Raji (cell line): Measurements from ENCODE around the gene LRRC9.

Experiments
- POLR2A ChIP-seq: IDR thresholded peaks from 2 replicates; pipeline ENCODE4 v1.6.1; 2011; ENCODE audit warnings: low read depth, low read length, control low read depth; ENCODE audit not compliant: insufficient read depth

LRRC9 gene

DNA sequence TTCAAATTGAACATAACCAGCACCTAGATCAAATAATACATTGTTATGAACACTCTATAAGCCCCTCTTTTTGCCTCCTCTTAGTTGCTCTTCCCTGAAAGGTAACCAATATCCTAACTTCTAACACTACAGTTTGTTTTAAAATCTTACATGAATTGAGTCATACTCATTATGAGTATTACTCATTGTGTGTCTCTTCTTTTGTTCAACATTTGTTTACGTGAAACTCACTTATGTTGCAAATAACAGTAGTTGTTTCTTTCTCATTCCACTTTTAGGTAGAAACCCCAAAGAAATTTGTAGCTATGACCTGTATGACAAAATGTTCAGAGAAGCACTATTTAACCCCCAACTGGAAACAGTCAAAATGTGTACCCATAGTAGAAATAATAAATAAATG lies 6.6 kb downstream of the LRRC9 start:
- no peak for TF ChIP-seq POLR2A

DNA sequence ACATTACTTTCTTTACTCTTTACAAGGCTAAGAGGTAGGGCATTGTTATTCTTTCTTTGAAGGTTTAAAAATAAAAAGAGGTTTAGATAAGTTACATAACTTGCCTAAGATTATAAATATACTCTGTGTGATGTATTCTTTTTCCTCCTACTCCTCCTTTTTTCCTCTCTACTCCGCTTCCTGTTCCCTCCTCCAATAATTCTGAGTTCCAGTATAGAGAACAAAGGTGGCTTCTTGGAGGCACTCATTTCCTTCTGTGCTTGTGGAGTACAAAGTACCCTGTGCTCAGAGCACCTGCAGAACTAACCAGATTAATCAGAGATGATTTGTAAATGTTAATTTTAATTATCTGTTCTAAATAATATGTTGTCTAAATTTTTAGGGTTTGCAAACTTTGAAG lies 11.3 kb downstream of the LRRC9 start:
- no peak for TF ChIP-seq POLR2A

DNA sequence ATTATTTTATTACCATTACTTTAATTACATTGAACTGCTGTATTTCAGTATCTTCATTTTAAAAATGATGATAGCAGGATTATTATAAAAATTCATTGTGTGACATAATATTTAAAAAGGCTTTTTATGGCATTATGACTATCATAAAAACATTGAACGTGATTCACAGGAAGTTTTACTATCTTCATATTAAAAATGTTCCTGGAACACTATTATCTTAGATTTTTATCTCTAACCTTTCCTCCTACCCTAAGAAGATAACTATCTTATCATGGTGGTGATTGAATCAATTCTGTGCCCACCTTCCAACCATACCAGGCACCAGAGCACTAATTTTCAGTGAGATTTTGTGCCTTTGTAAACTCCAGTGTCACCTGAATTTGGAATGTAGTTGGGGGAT lies 16.2 kb downstream of the LRRC9 start:
- TF ChIP-seq POLR2A, result no peak

DNA sequence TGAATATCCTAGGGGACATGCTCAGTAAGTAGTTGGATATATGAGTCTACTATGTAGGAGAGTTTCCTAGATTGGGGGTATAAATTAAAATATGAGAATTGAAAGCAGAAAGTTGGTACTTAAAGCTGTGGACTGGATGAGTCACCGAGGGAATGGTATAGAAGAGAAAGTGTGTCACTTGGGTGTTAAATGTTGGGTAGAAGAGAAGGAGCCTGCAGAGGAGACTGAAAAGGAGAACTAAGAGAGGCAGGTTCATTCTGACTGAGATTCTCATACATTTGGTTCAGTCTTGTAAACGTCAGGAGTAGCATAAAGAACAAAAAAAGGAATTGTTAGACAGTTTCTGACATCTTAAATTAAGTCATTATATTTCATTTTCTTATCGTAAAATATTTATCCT lies 19.9 kb downstream of the LRRC9 start:
- no peak for TF ChIP-seq POLR2A

DNA sequence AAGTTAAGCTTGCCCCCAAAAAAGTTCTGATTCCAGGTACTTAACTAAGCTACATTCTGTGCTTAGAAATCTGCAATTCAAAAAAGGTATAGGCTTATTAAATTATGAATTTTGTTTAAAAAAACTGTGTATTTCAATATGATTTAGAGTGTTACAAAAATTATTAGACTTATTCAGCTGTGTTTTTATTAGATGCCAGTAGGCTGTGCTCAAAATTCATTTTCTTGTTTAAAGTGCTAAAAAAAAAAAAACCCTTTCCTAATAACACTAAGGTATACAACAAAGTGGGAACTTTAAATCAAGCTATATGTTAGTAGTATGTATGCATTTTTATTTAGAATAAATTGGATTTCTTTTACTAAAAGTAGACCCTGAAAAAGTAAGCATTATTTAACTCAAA lies 25.0 kb downstream of the LRRC9 start:
- no peak for TF ChIP-seq POLR2A

DNA sequence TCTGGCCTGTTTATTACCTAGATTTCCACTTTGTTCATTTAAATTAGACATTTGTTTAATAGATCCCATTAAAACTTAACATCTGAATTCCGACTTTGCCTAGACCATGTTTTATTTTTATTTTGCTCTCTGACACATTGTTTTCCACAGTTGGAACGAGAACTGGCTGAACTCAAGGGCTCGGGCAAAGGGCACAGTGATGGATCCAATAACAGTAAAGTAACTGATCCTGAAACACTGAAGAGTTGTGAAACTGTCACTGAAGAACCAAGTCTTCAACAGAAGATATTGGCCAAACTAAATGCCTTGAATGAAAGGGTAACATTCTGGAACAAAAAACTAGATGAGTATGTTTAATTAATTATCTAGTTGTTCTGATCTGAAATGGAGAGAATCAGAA lies 39.7 kb downstream of the LRRC9 start:
- TF ChIP-seq POLR2A, result no peak

DNA sequence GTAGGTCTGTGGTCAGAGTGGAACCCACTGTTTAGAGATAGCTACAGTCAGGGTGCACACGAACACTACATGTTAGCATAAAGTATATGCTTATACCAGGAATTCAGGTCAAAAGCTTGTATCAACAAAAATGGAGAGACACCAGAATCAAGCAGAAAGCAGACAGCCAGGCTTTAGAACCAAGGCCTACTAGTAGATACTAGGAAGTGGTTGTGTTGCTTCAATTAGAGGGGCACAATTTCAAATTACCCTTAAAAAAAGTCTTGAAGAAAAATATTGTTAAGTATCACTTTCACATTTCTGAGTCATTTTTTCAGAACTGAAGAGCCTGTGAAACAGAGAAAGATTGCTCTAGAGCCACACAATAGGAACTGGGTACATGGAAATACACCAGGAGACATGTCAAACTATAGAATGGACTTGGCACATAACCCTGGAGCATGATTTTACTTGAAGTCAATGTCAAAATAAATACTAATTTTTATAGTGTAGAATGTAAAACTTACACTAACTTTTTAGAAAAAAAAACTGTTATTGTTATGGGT lies 41.6 kb downstream of the LRRC9 start:
- no peak for TF ChIP-seq POLR2A

DNA sequence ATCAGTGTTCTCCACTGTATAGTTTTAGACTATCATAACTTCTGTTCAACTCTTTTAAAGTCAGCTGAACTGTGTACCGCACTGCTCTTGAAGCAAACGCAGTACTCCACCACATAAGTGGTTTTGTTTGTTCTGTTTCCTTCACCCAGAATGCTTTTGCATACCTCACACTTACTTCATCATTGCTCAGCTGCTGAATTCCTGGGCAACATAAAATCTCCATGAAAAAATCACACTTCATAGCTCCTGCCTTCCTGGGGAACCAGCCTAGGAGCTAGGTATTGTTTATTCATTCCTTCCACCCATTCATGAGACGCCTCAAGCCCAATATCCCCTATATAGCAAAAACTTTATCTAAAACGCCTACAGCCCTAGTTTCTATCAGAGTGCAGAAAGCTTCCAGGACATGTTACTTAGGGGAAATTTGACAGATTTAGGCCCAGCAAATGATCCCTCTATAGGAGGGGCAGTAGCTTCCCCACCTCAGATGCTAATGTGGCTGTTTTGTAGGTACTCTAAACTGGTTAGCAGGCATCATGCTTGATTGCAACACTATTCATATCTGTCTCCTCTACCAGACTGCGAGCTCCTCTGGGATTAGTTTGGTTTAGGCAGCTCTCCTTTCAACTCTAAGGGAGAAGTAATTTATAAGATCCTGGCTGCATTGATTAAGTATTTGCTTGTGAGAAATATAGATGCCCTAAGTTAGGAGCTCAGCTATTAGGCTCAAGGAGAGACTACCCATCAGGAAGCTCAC lies 44.5 kb downstream of the LRRC9 start:
- no peak for TF ChIP-seq POLR2A

DNA sequence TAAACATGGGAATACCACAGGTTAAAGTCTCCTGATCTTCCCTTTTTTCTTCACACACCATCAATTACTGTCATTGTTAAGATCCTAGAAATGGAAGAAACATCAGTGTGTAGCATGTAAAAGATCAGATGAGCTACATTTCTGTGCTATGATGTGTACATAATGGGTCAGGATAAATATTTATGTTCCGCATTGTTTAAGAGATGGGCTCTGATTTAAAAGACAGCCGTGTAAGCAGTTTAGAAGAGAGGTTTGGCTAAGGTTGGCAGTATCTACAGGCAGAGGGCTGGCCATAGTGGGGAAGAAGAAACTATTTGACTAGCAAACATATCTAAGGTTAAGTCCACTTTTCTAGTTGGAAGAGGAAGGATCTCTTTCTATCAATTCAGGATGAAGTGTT lies 49.4 kb downstream of the LRRC9 start:
- TF ChIP-seq POLR2A, result no peak

DNA sequence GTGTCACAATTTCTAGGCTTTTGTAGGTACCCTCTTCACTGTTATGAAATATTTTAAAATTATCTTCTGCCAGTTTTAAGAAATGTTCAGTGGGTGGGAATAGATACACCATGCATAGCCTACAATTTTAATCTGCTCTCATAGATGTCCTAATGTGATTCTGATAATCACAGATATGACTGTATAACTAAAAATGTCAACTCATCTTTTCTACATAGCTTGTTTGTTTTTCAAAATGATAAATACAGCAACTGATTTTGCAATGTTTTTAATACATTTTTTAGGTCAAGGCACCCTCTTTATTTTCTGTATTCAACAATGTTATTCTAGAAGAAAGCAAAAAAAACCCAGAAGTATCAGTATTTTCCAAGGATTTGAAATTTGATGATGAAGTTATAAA lies 61.6 kb downstream of the LRRC9 start:
- no peak for TF ChIP-seq POLR2A

DNA sequence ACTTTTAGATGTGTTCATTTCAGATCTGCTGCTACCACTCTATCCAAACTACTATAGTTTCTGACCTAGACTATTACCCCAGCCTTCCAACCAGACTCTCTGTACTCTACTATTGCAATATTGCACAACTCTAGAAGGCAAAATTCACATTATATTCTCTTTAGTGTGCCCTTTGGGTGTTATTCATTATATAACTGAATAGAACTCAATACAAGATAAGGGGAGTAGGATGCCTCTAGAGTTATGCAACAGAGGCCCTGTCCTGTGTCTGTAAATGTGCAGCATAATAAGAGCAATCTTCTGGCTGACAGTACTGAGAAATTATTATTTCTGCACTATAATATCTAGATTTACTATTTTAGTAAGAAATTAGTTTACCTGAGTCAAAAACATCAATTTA lies 63.1 kb downstream of the LRRC9 start:
- TF ChIP-seq POLR2A, result no peak

DNA sequence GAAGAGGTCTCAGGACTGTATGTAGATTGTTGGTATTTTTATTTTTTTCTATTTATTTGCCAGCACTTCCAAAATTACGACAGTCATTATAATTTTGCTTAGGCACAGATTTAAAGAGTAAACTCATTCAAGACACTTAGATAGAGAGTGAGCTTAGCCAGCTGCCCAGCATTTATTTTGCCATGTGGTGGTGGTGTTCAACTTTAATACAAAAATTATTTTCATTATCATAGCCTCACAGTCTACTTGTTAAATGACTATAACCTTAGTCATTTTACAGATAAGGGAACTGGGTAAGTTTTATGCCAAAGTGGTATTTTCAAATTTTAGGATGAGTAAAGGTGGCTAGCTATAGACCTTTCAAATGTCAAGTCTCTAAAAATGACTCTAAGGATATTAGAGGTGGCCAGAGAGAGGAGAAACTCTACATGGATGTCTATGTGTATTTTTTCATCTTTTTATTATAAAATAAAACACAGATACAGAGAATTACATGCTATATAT lies 66.7 kb downstream of the LRRC9 start:
- no peak for TF ChIP-seq POLR2A

DNA sequence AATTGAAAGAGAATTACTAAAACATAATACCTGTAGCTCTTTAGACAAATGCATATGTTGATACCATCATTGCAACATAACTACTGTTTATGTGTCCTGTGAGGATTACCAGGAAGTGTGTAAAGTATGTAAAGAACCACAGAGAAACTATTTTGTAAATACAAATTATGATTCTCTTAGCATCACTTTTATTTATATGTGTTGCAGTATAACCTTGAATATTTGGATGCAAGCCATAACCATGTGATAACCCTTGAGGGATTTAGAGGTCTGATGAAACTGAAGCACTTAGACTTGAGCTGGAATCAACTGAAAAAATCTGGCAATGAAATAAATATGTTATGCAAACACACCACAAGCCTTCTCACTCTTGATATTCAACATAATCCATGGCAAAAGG lies 77.5 kb downstream of the LRRC9 start:
- TF ChIP-seq POLR2A, result no peak

DNA sequence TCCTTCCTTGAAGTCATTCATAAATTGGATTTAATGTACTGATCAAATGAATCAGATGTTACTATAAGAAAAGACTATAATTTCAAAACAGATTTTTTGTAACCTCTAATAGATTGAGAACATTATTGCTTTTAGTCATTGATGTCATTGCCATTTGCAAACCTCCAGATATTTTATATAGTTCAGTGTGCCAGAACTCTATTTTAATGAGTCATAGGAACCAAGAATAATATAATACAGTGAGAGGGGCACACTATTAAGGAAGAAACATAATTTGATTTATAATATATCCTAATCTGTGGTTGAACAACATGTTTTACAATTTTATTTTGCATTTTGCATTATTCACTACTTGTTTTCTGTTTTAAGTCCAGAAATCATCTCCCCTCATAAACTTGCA lies 78.0 kb downstream of the LRRC9 start:
- no peak for TF ChIP-seq POLR2A

DNA sequence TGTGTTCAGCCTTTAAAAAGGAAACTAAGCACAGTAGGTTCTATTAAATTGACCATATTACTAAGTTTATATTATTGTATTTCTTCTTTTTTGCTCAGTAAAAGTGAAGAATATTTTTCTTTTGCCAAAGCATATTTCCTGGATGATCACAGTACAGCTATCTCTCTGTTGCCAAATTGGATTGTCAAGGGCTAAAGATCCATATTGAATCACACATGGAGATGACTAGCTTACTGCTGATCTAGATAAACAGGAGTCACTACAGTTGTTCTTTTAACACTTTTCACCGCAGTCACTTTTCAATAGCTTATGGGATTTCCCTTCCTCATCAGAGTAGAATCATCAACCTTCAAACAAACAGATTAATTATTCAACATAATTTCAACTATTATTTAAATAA lies 78.6 kb downstream of the LRRC9 start:
- TF ChIP-seq POLR2A, result no peak

DNA sequence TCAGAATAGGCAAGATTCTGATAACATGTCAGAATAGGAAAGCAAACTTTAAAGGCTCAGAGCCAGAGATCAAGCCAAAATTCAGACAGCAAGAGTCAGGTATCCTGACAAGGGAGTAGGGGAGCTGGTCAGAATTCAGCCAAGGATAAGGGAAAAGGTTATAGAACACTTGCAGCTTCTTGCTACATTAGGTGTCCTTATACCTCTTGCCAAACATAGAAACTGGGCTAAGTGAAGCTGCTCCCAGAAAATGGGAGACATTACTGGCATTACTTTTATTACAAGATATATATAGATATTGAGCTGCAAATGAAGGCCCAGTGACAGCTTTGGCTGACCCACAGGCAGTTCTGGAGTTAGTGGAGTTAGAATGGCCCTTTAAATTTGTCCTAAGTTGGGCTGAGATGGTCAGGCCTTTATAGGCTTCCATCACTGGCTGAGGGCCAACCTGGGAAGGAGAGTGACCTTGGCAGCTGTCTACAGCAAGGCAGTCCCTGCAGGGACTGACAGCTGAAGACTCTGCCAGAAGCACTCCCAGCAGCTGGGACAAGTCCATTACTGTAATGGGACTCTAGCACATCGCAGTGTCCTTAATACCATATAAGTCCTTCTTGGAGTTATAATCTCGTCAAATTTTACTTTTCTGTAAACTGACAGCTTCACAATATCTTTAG lies 83.0 kb downstream of the LRRC9 start:
- TF ChIP-seq POLR2A, result no peak

DNA sequence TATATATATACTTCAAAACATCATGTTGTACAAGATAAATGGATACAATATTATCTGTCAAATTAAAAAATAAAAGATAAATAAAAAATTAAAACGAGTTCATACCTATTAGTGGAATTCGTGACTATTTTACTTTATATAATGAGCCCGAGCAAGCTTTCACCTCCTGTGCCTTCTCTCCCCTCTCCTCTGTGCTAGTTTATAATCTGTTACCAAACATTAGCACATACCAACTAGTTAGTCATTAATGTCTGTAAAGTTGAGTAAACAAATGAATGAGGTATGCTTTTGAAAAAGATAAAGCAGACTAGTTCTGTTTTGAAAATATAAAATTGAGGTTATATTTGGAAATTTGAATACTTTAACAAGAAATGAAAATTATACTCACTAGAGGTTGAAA lies 84.0 kb downstream of the LRRC9 start:
- TF ChIP-seq POLR2A, result no peak

DNA sequence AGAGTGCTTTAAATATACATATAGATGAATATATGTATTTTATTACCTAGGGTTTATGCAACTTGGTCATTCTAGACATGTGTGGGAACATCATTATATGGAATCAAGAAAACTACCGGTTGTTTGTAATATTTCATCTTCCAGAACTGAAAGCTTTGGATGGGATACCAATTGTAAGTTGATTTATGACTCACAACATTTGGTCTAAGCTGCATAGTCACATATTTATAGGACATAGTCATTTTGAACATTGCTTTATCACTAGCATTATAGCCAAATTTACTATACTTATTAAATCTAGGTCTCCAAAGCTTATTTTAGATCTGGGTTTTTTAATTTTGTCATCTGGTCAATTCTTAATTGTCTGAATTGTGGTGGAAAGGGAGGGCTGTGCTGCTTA lies 88.1 kb downstream of the LRRC9 start:
- no peak for TF ChIP-seq POLR2A
